ENCODE results near the gene CA11.
A peak's percentile ranks its signal among the peaks of the same experiment; 100 is the strongest.
"Not testable (repeated sequence)": the region's sequence is repeated elsewhere in the genome, so short reads cannot be mapped to it uniquely, and the experiment has no call there.

CA11 gene

GRCh38 chr19:48646001-48646721 lies at the start of gene CA11:
CA11 (minus strand) TSS chr19:48646187; CDS start chr19:48645632, 555 bp downstream.
- Histone ChIP-seq H3K79me2 (ENCODE audit: insufficient read depth, low read length) (no peaks in the 10 kb centered on the region), H3K4me1 (ENCODE audit: insufficient read depth, low read length, severe bottlenecking) (peaks cover 29% of the 10 kb centered on the region), H3K4me3 (ENCODE audit: low read depth, low read length, poor library complexity, severe bottlenecking) (peak within 1 kb of the TSS; percentile 41), H3K9me2 (ENCODE audit: low read depth, low read length) (no peaks in the 10 kb centered on the region), H3K9me3 (ENCODE audit: low read length) (no peaks in the 10 kb centered on the region), H3K27me3 (ENCODE audit: insufficient read depth, low read length) (no peaks in the 10 kb centered on the region), H3K27ac (ENCODE audit: low read depth, low read length, poor library complexity, severe bottlenecking) (no peak within 1 kb of the TSS), H3K36me3 (ENCODE audit: insufficient read depth, low read length) (no peaks in the 10 kb centered on the region), H3K4me2 (ENCODE audit: low read length) (peak within 1 kb of the TSS; percentile 75), H3K9ac (ENCODE audit: low read length) (peak within 1 kb of the TSS; percentile 39; the same call in 1 of the 2 replicates), H4K20me1 (ENCODE audit: insufficient read depth, low read length) (no peaks in the 10 kb centered on the region), H2AFZ (ENCODE audit: low read length) (no peak within 1 kb of the TSS), H3F3A (ENCODE audit: insufficient read depth, low read length) (no peaks in the 10 kb centered on the region)
- peak; percentile 87 for TF ChIP-seq CTCF (IDR thresholded peaks at IDR 0.05; ENCODE audit: low read length)
- TF ChIP-seq EZH2 (IDR thresholded peaks at IDR 0.05; ENCODE audit: borderline replicate concordance, low read length) = no peak

GRCh38 chr19:48693629-48694028 lies 47.6 kb upstream of the CA11 start:
- not testable (repeated sequence) for H3K27ac ChIP-seq (ENCODE audit: low read depth, low read length, poor library complexity, severe bottlenecking); H3K9ac ChIP-seq (ENCODE audit: low read length); H4K20me1 ChIP-seq (ENCODE audit: insufficient read depth, low read length); H3K9me2 ChIP-seq (ENCODE audit: low read depth, low read length); H3K4me2 ChIP-seq (ENCODE audit: low read length); H3K4me1 ChIP-seq (ENCODE audit: insufficient read depth, low read length, severe bottlenecking); H3K36me3 ChIP-seq (ENCODE audit: insufficient read depth, low read length); H3K79me2 ChIP-seq (ENCODE audit: insufficient read depth, low read length); H2AFZ ChIP-seq (ENCODE audit: low read length); H3K9me3 ChIP-seq (ENCODE audit: low read length); H3K27me3 ChIP-seq (ENCODE audit: insufficient read depth, low read length); H3K4me3 ChIP-seq (ENCODE audit: low read depth, low read length, poor library complexity, severe bottlenecking); H3F3A ChIP-seq (ENCODE audit: insufficient read depth, low read length)

GRCh38 chr19:48689449-48689848 lies 43.5 kb upstream of the CA11 start:
- Histone ChIP-seq H2AFZ (ENCODE audit: low read length) (no peak overlapping the region), H3K4me3 (ENCODE audit: low read depth, low read length, poor library complexity, severe bottlenecking) (no peak overlapping the region), H4K20me1 (ENCODE audit: insufficient read depth, low read length) (no peaks in the 10 kb centered on the region), H3K9me3 (ENCODE audit: low read length) (no peaks in the 10 kb centered on the region), H3K27ac (ENCODE audit: low read depth, low read length, poor library complexity, severe bottlenecking) (no peak overlapping the region), H3K9me2 (ENCODE audit: low read depth, low read length) (no peaks in the 10 kb centered on the region), H3K27me3 (ENCODE audit: insufficient read depth, low read length) (peaks cover 7% of the 10 kb centered on the region; the same call in 1 of the 2 replicates), H3K79me2 (ENCODE audit: insufficient read depth, low read length) (no peaks in the 10 kb centered on the region), H3K9ac (ENCODE audit: low read length) (no peak overlapping the region), H3K4me1 (ENCODE audit: insufficient read depth, low read length, severe bottlenecking) (no peaks in the 10 kb centered on the region), H3F3A (ENCODE audit: insufficient read depth, low read length) (no peaks in the 10 kb centered on the region), H3K36me3 (ENCODE audit: insufficient read depth, low read length) (no peaks in the 10 kb centered on the region), H3K4me2 (ENCODE audit: low read length) (no peak overlapping the region)
- TF ChIP-seq CTCF (IDR thresholded peaks at IDR 0.05; ENCODE audit: low read length) (no peak), EZH2 (IDR thresholded peaks at IDR 0.05; ENCODE audit: borderline replicate concordance, low read length) (no peak)

GRCh38 chr19:48687776-48688175 lies 41.8 kb upstream of the CA11 start:
- H3K27me3 ChIP-seq (ENCODE audit: insufficient read depth, low read length) = peaks cover under 1% of the 10 kb centered on the region; the same call in 1 of the 2 replicates

GRCh38 chr19:48686637-48687036 lies 40.6 kb upstream of the CA11 start:
- not testable (repeated sequence) for H3K4me1 ChIP-seq (ENCODE audit: insufficient read depth, low read length, severe bottlenecking); H3K9me2 ChIP-seq (ENCODE audit: low read depth, low read length); H3K9ac ChIP-seq (ENCODE audit: low read length); H3K27me3 ChIP-seq (ENCODE audit: insufficient read depth, low read length); H3K36me3 ChIP-seq (ENCODE audit: insufficient read depth, low read length); H2AFZ ChIP-seq (ENCODE audit: low read length); H3K4me2 ChIP-seq (ENCODE audit: low read length); H3K27ac ChIP-seq (ENCODE audit: low read depth, low read length, poor library complexity, severe bottlenecking); H3K4me3 ChIP-seq (ENCODE audit: low read depth, low read length, poor library complexity, severe bottlenecking); H4K20me1 ChIP-seq (ENCODE audit: insufficient read depth, low read length); H3F3A ChIP-seq (ENCODE audit: insufficient read depth, low read length); H3K79me2 ChIP-seq (ENCODE audit: insufficient read depth, low read length); H3K9me3 ChIP-seq (ENCODE audit: low read length)

More at GRCh38 chr19:48687776-48688175, 41.8 kb upstream of the CA11 start:
- no peak overlapping the region for H3K27ac ChIP-seq (ENCODE audit: low read depth, low read length, poor library complexity, severe bottlenecking)
- H3K9ac ChIP-seq (ENCODE audit: low read length) = no peak overlapping the region
- H3K4me3 ChIP-seq (ENCODE audit: low read depth, low read length, poor library complexity, severe bottlenecking) = no peak overlapping the region
- H3K36me3 ChIP-seq (ENCODE audit: insufficient read depth, low read length) = no peaks in the 10 kb centered on the region
- H3K9me3 ChIP-seq (ENCODE audit: low read length) = no peaks in the 10 kb centered on the region
- TF ChIP-seq EZH2 (IDR thresholded peaks at IDR 0.05; ENCODE audit: borderline replicate concordance, low read length) (no peak), CTCF (IDR thresholded peaks at IDR 0.05; ENCODE audit: low read length) (no peak)
- H3K9me2 ChIP-seq (ENCODE audit: low read depth, low read length) = no peaks in the 10 kb centered on the region
- H4K20me1 ChIP-seq (ENCODE audit: insufficient read depth, low read length) = no peaks in the 10 kb centered on the region
- H3K4me1 ChIP-seq (ENCODE audit: insufficient read depth, low read length, severe bottlenecking) = no peaks in the 10 kb centered on the region
- no peaks in the 10 kb centered on the region for H3K79me2 ChIP-seq (ENCODE audit: insufficient read depth, low read length)
- no peak overlapping the region for H2AFZ ChIP-seq (ENCODE audit: low read length)
- no peak overlapping the region for H3K4me2 ChIP-seq (ENCODE audit: low read length)
- H3F3A ChIP-seq (ENCODE audit: insufficient read depth, low read length) = no peaks in the 10 kb centered on the region

Measured in OCI-LY1 (cell line).